Endodermal cell (in vitro differentiated cells): ENCODE measurements around the gene SLC20A1. TPM values are rescaled to one million over a fixed set of nuclear protein-coding genes. Genes with fewer than 3 reads are reported as not detected.
"Not testable (repeated sequence)": the region's sequence is repeated elsewhere in the genome, so short reads cannot be mapped to it uniquely, and the experiment has no call there.

Experiments
- DNase-seq: peaks from one replicate; pipeline ENCODE4 v3.0.0-alpha.2; 2017
- H3K27ac ChIP-seq: 2 replicates; pipeline ENCODE4 v1.5.1; 2013; ENCODE audit warnings: mild to moderate bottlenecking, low read depth, low read length, moderate library complexity
- H3K27me3 ChIP-seq: 2 replicates; pipeline ENCODE4 v1.6.1; 2013; ENCODE audit warnings: mild to moderate bottlenecking, low read length, moderate library complexity; ENCODE audit not compliant: insufficient read depth, control insufficient read depth, poor library complexity, severe bottlenecking
- H3K36me3 ChIP-seq: 2 replicates; pipeline ENCODE4 v1.7.0; 2013; ENCODE audit warnings: mild to moderate bottlenecking, low read length, moderate library complexity; ENCODE audit not compliant: control insufficient read depth, insufficient read depth
- H3K4me1 ChIP-seq: one replicate; pipeline ENCODE4 v1.7.0; 2013; ENCODE audit warnings: low read length; ENCODE audit not compliant: control insufficient read depth, insufficient read depth
- H3K4me3 ChIP-seq: 2 replicates; pipeline ENCODE4 v1.5.1; 2013; ENCODE audit warnings: mild to moderate bottlenecking, low read length, moderate library complexity
- H3K9ac ChIP-seq: 2 replicates; pipeline ENCODE4 v1.6.1; 2013; ENCODE audit warnings: mild to moderate bottlenecking, low read length, moderate library complexity; ENCODE audit not compliant: poor library complexity, severe bottlenecking; ENCODE audit errors: extremely low read depth
- H3K9me3 ChIP-seq: 2 replicates; pipeline ENCODE4 v1.6.1; 2013; ENCODE audit warnings: mild to moderate bottlenecking, low read length, moderate library complexity; ENCODE audit not compliant: control insufficient read depth
- H3K27ac Mint-ChIP-seq: 2 replicates; pipeline ENCODE4 v1.8.0; 2020; ENCODE audit warnings: mixed read lengths
- H3K27me3 Mint-ChIP-seq: 2 replicates; pipeline ENCODE4 v1.8.0; 2021; ENCODE audit warnings: mild to moderate bottlenecking, mixed read lengths; ENCODE audit not compliant: insufficient read depth
- H3K36me3 Mint-ChIP-seq: 2 replicates; pipeline ENCODE4 v1.8.0; 2020; ENCODE audit warnings: low read depth, mixed read lengths
- H3K4me1 Mint-ChIP-seq: 2 replicates; pipeline ENCODE4 v1.8.0; 2020; ENCODE audit warnings: mixed read lengths
- H3K4me3 Mint-ChIP-seq: 2 replicates; pipeline ENCODE4 v1.8.0; 2020; ENCODE audit warnings: mild to moderate bottlenecking, moderate library complexity, mixed read lengths
- H3K9me3 Mint-ChIP-seq: 2 replicates; pipeline ENCODE4 v1.8.0; 2020; ENCODE audit warnings: mild to moderate bottlenecking, mixed read lengths
- WGBS, 2 experiments: methylation state at CpG; one replicate each; pipeline versions ENCODE4 v1.1.5 to v1.1.7; 2013; ENCODE audit warnings: missing lambda C conversion rate in 2 of 2, mixed read lengths in 1 of 2; ENCODE audit not compliant: insufficient coverage in 1 of 2, insufficient read length in 1 of 2; 5-methylcytosine and 5-hydroxymethylcytosine counted together
- total RNA-seq, 2 donors: library from RNA; stranded (reverse); fragmentation: NEBNext Ultra II Directional in 1 of 2; extraction: Animal tissue kit (Norgen Biotek cat#: 25700) in 1 of 2; gene quantifications; 2 replicates in 1 of 2; 3 replicates in 1 of 2; pipeline ENCODE4 v1.2.1, GENCODE V29; 2021
- TF ChIP-seq, protein P1 (sequence below): fragments of 200-600 bp; sonication (generic); conservative IDR thresholded peaks from 2 replicates; pipeline ENCODE4 v1.5.0; 2021; ENCODE audit warnings: antibody characterized with exemption, mild to moderate bottlenecking

The SLC20A1 gene
- total RNA-seq, 2 donors from 2014 or later: 67.3 to 86.7 TPM

DNA sequence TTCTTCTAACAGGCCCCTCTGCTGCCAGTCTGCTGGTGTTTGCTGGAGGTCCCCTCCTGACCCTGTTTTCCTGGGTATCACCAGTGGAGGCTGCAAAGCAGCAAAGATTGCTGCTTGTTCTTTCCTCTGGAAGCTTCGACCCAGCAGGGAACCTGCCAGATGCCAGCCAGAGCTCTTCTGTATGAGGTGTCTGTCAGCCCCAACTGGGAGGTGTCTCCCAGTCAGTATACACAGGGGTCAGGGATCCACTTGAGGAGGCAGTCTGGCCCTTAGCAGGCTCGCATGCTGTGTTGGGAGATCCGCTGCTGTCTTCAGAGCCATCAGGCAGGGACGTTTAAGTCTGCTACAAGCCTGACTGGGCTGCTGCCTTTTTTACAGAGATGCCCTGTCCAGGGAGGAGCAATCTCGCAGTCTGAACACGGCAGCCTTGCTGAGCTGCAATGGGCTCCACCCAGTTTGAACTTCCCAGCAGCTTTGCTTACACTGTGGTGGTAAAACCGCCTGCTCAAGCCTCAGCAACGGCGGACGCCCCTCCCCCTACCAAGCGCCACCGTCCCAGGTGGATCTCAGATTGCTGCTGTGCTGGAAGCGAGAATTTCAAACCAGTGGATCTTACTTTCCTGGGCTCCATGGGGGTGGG is 31.4 kb upstream of the SLC20A1 start:
- no peak overlapping the region for H3K9ac ChIP-seq
- Mint-ChIP-seq H3K27me3 (peaks cover 12% of the 10 kb centered on the region), H3K4me3 (peak overlapping the region; percentile 34), H3K9me3 (peaks cover 9% of the 10 kb centered on the region), H3K36me3 (no peaks in the 10 kb centered on the region), H3K27ac (peak overlapping the region; percentile 56), H3K4me1 (peaks cover 19% of the 10 kb centered on the region)
- TF ChIP-seq, protein P1, sequence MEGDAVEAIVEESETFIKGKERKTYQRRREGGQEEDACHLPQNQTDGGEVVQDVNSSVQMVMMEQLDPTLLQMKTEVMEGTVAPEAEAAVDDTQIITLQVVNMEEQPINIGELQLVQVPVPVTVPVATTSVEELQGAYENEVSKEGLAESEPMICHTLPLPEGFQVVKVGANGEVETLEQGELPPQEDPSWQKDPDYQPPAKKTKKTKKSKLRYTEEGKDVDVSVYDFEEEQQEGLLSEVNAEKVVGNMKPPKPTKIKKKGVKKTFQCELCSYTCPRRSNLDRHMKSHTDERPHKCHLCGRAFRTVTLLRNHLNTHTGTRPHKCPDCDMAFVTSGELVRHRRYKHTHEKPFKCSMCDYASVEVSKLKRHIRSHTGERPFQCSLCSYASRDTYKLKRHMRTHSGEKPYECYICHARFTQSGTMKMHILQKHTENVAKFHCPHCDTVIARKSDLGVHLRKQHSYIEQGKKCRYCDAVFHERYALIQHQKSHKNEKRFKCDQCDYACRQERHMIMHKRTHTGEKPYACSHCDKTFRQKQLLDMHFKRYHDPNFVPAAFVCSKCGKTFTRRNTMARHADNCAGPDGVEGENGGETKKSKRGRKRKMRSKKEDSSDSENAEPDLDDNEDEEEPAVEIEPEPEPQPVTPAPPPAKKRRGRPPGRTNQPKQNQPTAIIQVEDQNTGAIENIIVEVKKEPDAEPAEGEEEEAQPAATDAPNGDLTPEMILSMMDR: no peak
- peak overlapping the region; percentile 40 for H3K4me3 ChIP-seq
- peak; percentile 86 for DNase-seq
- H3K36me3 ChIP-seq: no peaks in the 10 kb centered on the region
- WGBS, 2 experiments: 44 to 78% methylated on average over 4 to 13 of the region's 13 CpGs
- H3K27ac ChIP-seq: no peak overlapping the region
- no peaks in the 10 kb centered on the region for H3K9me3 ChIP-seq
- H3K27me3 ChIP-seq: no peaks in the 10 kb centered on the region
- H3K4me1 ChIP-seq: peaks cover 5% of the 10 kb centered on the region

DNA sequence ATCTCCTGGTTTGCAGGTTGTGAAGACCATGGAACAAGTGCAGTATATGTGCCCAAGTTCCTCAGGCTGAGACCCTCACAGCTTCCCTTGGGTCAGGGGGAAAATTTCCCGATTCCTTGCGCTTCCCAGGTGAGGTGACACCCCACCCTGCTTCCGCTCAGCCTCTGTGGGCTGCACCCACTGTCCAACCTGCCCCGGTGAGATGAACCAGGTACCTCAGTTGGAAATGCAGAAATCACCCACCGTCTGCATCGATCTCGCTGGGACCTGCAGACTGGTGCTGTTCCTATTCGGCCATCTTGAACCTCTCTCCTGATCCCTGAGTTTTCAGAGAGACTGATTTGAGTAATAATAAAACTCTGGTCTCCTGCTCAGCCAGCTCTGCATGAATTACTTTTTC is 30.7 kb upstream of the SLC20A1 start:
- no peak for DNase-seq
- peak overlapping the region; percentile 34 for H3K4me3 Mint-ChIP-seq
- Histone ChIP-seq H3K36me3 (no peaks in the 10 kb centered on the region), H3K27ac (no peak overlapping the region), H3K9me3 (no peaks in the 10 kb centered on the region), H3K4me3 (no peak overlapping the region), H3K4me1 (peaks cover 5% of the 10 kb centered on the region), H3K27me3 (no peaks in the 10 kb centered on the region), H3K9ac (no peak overlapping the region)
- H3K27ac Mint-ChIP-seq: peak overlapping the region; percentile 56
- H3K9me3 Mint-ChIP-seq: peaks cover 3% of the 10 kb centered on the region
- peaks cover 11% of the 10 kb centered on the region for H3K27me3 Mint-ChIP-seq
- WGBS, 2 experiments: 92 to 95% methylated on average over 8 of the region's 8 CpGs
- peaks cover 19% of the 10 kb centered on the region for H3K4me1 Mint-ChIP-seq
- H3K36me3 Mint-ChIP-seq: no peaks in the 10 kb centered on the region
- TF ChIP-seq, protein P1: no peak

DNA sequence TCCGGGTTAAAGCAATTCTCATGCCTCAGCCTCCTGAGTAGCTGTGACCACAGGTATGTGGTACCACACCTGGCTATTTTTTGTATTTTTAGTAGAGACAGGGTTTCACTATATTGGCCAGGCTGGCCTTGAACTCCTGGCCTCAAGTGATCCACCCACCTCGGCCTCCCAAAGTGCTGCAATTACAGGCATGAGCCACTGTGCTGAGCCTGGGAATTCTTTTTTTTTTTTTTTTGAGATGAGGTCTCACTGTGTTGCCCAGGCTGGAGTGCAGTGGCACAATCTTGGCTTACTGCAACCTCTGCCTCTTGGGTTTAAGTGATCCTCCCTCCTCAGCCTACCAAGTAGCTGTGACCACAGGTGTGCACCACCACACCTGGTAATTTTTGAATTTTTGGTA is 29.9 kb upstream of the SLC20A1 start:
- not testable (repeated sequence) for H3K9me3 ChIP-seq, H3K36me3 ChIP-seq, H3K4me3 ChIP-seq, H3K27ac Mint-ChIP-seq, H3K27me3 ChIP-seq, H3K9ac ChIP-seq, H3K27me3 Mint-ChIP-seq, DNase-seq, H3K9me3 Mint-ChIP-seq, H3K36me3 Mint-ChIP-seq, H3K4me3 Mint-ChIP-seq, H3K4me1 ChIP-seq, H3K27ac ChIP-seq
- H3K4me1 Mint-ChIP-seq: peaks cover 19% of the 10 kb centered on the region
- WGBS, 2 experiments: 94 to 100% methylated on average over 2 of the region's 2 CpGs

DNA sequence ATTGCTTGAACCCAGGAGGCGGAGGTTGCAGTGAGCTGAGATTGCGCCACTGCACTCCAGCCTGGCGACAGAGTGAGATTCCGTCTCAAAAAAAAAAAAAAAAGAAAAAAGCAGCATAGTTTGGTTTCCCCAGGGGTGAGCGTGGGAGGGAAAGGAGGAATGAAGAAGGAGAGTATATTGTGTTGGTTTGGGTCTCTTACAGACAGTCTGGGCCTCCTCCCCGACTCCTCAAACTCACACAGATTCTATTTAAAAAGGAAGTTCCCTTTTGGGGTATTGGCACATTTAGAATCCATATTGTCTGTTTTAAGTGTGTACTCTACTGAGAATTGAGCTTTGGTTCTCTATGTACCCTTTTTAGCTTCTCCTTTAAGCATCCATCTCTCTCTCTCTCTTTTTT is 27.4 kb upstream of the SLC20A1 start:
- H3K9ac ChIP-seq: no peak overlapping the region
- no peaks in the 10 kb centered on the region for H3K9me3 ChIP-seq
- no peaks in the 10 kb centered on the region for H3K27me3 ChIP-seq
- no peak overlapping the region for H3K4me3 ChIP-seq
- no peaks in the 10 kb centered on the region for H3K36me3 Mint-ChIP-seq
- H3K9me3 Mint-ChIP-seq: no peaks in the 10 kb centered on the region
- H3K27ac Mint-ChIP-seq: no peak overlapping the region
- 100% methylated on average over 4 of the region's 6 CpGs; no CpG with 5 or more reads in 1 of the 2 experiments for WGBS, 2 experiments
- TF ChIP-seq, protein P1: no peak
- H3K4me3 Mint-ChIP-seq: no peak overlapping the region
- H3K4me1 ChIP-seq: peaks cover 8% of the 10 kb centered on the region
- H3K27ac ChIP-seq: no peak overlapping the region
- peaks cover 31% of the 10 kb centered on the region for H3K4me1 Mint-ChIP-seq
- no peaks in the 10 kb centered on the region for H3K36me3 ChIP-seq
- peaks cover under 1% of the 10 kb centered on the region for H3K27me3 Mint-ChIP-seq
- DNase-seq: no peak
